GM20000 (cell line): ENCODE measurements around the gene AGAP5.
A peak's percentile ranks its signal among the peaks of the same experiment; 100 is the strongest.
"Not testable (repeated sequence)": the region's sequence is repeated elsewhere in the genome, so short reads cannot be mapped to it uniquely, and the experiment has no call there.

ENCODE experiments used
- DNase-seq: peaks from one replicate; pipeline ENCODE4 v3.0.0; 2012; ENCODE audit warnings: low spot score
- TF ChIP-seq, protein P1 (sequence below): IDR thresholded peaks from 2 replicates; pipeline ENCODE4 v1.5.1; 2012; ENCODE audit warnings: mild to moderate bottlenecking, control low read depth; ENCODE audit errors: extremely low read depth, missing control alignments

The AGAP5 gene

DNA sequence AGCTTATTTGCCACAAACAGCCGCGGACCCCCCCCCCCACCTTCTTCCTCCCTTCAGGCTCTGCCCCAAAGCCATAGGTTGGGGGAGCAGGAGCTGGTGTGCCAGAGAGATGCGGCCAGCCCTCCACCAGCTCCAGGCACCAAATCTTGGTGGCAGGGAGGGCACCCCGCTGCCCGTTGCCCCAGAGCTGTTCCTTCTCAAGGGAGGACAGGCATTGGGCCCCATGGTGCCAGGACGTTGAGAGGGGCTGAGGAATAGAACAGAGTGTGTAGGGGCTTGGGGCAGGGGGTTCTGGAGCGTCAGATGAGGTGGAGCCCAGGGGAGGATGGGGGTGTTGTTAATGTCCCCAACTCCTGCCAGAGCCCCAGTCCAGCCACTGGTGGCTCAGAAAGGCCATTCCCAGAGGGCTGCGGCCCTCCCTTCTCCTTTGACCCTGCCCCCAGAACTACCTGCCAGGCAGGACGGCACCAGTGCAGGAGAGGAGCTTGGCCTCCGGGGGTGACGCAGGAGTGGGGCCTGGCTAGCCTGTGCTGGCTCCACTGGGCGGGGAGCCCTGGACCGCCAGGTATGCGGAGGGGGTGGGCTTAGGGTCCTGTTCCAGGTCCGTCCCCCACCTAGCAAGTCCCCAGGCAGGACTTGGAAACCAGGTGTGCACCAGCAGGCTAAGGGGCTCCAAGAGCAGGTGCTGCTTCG is 36.3 kb upstream of the AGAP5 start:
- TF ChIP-seq, protein P1, sequence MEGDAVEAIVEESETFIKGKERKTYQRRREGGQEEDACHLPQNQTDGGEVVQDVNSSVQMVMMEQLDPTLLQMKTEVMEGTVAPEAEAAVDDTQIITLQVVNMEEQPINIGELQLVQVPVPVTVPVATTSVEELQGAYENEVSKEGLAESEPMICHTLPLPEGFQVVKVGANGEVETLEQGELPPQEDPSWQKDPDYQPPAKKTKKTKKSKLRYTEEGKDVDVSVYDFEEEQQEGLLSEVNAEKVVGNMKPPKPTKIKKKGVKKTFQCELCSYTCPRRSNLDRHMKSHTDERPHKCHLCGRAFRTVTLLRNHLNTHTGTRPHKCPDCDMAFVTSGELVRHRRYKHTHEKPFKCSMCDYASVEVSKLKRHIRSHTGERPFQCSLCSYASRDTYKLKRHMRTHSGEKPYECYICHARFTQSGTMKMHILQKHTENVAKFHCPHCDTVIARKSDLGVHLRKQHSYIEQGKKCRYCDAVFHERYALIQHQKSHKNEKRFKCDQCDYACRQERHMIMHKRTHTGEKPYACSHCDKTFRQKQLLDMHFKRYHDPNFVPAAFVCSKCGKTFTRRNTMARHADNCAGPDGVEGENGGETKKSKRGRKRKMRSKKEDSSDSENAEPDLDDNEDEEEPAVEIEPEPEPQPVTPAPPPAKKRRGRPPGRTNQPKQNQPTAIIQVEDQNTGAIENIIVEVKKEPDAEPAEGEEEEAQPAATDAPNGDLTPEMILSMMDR: no peak

DNA sequence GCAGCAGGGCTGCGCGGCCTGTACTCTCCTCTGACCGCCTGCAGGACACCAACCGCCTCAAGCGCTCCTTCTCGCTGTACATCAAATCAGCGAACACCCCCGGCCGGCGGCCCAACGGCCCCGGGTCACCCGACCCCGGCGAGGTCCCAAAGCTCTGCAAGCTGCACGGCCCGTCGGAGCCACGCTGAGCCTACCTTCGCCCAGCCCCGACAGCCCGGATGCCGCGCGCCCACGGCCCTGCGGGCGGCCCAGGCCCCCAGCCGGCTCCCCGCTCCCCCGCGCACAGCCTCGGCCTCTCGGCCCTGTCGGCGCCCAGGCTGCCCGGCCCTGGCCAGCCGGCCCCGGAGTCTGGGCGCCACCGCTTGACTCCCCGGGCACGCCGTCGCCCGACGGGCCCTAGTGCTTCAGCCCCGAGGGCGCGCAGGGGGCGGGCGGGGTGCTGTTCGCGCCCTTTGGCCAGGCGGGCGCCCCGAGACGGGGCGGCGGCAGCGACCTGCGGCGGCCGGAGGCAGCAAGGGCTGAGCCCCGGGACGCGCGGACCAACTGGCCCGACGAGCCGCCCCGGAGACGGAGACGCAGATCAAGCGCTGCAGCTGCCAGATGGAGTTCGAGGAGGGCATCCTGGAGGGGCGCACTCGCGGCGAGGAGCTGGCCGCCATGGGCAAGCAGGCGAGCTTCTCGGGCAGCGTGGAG is 35.2 kb upstream of the AGAP5 start:
- TF ChIP-seq, protein P1: no peak
- DNase-seq: no peak

More for the DNA sequence above, 36.3 kb upstream of the AGAP5 start:
- DNase-seq: no peak

DNA sequence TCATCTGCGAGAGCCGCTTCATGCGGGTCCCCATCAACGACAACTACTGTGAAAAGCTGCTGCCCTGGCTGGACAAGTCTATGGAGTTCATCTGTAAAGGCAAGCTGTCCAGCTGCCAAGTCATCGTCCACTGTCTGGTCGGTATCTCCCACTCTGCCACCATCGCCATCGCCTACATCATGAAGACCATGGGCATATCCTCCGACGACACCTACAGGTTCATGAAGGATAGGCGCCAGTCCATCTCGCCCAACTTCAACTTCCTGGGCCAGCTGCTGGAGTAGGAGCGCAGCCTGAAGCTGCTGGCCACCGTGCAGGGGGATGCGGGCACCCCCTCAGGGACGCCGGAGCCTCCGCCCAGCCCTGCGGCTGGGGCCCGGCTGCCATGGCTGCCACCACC is 34.5 kb upstream of the AGAP5 start:
- TF ChIP-seq, protein P1: no peak
- no peak for DNase-seq

DNA sequence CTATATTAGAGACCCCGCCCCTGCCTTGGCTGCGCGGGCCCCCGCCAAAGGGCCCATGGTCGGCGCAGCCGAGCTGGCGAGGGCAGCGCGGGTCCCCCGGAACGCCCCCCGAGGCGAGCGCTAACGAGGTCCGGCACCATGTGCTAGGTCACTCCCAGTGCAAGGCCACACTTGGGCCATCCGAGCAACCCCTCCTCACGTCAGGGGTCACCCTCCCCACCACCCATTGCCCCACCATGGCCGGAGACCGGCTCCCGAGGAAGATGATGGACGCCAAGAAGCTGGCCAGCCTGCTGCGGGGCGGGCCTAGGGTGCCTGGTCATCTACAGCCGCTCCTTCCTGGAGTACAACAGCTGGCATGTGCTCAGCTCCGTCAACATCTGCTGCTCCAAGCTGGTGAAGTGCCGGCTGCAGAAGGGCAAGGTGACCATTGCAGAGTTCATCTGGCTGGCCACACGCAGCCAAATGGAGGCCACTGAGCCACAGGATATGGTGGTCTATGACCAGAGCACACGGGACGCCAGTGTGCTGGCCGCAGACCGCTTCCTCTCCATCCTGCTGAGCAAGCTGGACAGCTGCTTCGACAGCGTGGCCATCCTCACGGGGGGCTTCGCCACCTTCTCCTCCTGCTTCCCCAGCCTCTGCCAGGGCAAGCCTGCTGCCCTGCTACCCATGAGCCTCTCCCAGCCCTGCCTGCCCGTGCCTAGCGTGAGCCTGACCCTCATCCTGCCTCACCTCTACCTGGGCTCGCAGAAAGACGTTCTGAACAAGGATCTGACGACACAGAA is 33.9 kb upstream of the AGAP5 start:
- no peak for DNase-seq
- TF ChIP-seq, protein P1: no peak

DNA sequence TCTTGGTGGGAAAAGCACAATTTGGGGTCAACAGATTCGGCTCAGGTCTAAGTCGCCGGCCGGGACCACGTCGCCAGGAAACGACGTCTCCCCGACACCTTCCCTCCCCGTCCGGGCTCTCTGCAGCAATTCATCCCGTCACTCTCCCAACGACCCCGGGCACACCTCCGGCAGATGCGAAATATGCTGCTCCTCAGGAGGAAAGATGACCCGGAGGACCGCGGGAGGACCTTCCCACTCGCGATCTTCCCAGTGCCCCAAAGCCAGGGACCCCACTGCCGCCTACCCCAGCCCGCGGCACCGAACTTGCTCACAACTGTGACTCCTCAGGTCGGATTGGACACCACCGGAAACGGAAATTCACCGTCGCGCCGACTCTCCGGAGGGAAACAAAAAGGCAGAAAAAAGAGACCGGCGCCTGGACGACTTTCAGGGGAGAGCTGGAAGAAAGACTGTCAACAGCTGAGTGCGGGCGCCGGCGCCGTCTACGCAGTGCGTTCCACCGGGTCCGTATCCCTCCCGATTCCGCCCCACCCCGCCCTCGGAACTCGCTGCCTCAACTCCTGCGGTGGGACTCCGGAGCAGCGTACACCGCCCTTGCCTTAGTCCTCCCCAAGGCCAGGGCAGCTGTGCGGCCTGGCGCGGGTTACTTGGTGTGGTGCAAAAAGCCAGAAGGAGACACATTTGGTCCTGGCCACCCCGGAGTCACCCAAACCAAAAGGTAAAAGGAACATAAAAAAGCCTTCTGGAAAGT is 32.4 kb upstream of the AGAP5 start:
- DNase-seq: peak; percentile 86

DNA sequence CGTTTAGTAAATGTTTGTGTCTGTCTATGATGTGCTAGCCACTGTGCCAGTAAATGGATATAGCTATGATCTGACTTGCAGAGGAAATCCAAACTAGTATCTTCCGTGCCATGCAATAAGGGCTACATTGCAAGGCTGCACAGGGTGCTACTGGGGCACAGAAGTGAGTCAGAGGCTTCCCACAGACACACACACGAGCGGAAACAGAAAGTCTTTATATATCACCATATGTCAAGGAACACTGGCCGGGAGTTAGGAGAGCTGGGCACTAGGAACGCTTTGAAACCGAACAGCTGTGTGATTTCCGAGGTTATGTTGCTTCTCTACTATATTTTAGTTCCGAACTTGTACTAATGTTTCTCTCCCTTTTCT is 31.9 kb upstream of the AGAP5 start:
- DNase-seq: not testable (repeated sequence)

More for the DNA sequence above, 32.4 kb upstream of the AGAP5 start:
- TF ChIP-seq, protein P1: no peak

DNA sequence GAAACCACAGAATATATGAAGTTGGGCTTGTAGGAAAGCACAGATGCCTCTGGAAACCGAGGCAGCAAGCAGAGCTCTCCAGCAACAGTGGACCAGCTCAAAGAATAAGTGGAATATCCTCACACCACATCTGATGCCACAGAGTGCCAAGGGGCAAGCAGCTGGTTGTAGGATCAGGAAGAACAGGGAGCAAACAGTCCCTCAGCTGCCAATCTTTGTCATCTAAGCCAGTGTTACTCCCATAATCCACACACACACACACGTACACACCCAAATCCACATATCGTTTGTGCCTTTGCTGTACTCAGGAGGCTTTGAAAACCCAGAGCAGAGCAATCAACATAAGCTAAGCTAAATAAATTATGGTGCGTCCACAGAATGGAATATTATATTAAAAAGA is 25.6 kb upstream of the AGAP5 start:
- TF ChIP-seq, protein P1: no peak
- DNase-seq: no peak

DNA sequence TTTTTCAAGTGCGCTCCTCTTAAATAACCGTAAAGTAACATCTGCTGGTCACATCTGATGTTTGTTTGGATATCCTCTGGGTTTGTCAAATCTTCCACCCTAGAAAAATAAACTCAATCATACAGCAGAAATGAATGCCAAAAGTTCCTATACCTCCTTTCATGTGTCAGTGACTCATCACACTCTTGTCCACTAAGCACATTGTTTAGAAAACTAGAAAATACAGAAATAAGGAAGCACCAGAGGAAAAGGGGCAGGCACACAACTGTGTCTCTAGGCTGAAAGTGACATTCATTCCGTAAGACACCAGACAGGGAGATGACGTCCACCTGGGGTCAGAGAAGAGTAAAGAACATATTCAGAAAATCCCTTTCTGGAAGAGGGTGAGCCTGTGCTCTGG is 22.7 kb upstream of the AGAP5 start:
- not testable (repeated sequence) for DNase-seq
